SU-DHL-6 (cell line): ENCODE results near the gene ALKBH2.

Experiments
- EZH2phosphoT487 ChIP-seq: fragments of 200-600 bp; sonication (generic), shearing (Covaris generic); conservative IDR thresholded peaks from 2 replicates; pipeline ENCODE4 v1.6.1; 2018; ENCODE audit warnings: mild to moderate bottlenecking, antibody characterized with exemption, low read length, moderate library complexity, mixed read lengths
- TF ChIP-seq, protein P1 (sequence below): fragments of 200-600 bp; sonication (generic); IDR thresholded peaks from one replicate; pipeline ENCODE4 v1.5.1; 2017; ENCODE audit warnings: antibody characterized with exemption, mild to moderate bottlenecking, low read length, moderate library complexity; ENCODE audit not compliant: insufficient read depth, poor library complexity, severe bottlenecking

DNA sequence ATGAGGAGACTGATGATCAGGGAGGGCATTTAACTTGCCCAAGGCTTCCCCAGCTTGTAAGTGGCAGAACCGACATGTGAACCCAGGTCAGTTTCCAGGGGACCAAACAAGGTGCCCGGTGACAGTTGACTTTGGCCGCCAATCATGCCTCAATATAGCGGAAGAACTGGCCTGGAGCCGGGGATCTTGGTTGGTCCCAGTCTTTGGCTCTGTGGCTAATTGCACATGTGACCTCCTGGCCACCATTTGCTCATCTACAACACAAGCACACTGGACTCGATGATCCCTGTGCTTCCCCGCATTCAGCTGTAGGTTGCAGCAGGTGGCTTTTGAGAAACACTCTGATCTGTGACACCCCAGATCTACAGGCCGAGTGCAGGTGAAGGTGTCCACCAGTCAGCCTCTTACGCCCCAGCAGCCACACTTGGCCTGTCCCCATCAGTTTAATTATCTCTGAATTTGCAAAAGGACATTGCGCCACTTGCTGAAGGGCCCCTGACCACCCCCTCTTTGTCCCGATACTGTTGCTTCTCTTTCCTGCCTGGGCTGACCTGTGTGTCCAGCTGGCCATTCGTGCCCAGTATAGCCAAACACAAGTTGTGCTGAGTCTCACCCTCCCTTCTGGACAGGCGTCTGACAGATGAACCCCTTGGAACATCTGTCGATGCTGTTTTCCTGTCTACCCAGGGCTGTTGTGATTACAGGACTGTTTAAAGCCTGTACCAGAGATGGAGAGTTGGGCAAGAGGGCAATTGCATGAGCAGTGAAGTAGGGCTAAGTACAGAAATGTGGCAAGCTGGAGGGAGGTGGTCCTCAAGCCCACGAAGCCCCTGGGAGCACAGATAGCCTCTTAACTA is 37.3 kb upstream of the ALKBH2 start:
- TF ChIP-seq, protein P1, sequence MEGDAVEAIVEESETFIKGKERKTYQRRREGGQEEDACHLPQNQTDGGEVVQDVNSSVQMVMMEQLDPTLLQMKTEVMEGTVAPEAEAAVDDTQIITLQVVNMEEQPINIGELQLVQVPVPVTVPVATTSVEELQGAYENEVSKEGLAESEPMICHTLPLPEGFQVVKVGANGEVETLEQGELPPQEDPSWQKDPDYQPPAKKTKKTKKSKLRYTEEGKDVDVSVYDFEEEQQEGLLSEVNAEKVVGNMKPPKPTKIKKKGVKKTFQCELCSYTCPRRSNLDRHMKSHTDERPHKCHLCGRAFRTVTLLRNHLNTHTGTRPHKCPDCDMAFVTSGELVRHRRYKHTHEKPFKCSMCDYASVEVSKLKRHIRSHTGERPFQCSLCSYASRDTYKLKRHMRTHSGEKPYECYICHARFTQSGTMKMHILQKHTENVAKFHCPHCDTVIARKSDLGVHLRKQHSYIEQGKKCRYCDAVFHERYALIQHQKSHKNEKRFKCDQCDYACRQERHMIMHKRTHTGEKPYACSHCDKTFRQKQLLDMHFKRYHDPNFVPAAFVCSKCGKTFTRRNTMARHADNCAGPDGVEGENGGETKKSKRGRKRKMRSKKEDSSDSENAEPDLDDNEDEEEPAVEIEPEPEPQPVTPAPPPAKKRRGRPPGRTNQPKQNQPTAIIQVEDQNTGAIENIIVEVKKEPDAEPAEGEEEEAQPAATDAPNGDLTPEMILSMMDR = no peak
- TF ChIP-seq EZH2phosphoT487 = no peak
